ENCODE data around the gene PPP1R9A.

Gene PPP1R9A

GRCh38 chr7:95342029-95342428 lies 434.6 kb downstream of the PPP1R9A start:
- in situ Hi-C loops (cut with HindIII; ENCODE audit: low sequenced_read_pairs) = no loop called here

- in situ Hi-C loops (cut with HindIII; ENCODE audit: low sequenced_read_pairs) = no loop called here
These were observed 435.4 kb downstream of the PPP1R9A start for GRCh38 chr7:95342642-95343307.
